GM12865 (cell line): ENCODE data around the gene AREL1.
"Not testable (repeated sequence)": the region's sequence is repeated elsewhere in the genome, so short reads cannot be mapped to it uniquely, and the experiment has no call there.

Source experiments
- DNase-seq: peaks from one replicate; pipeline ENCODE4 v3.0.0; 2010; ENCODE audit warnings: low read depth
- H3K4me3 ChIP-seq: 2 replicates; pipeline ENCODE4 v1.5.1; 2011; ENCODE audit warnings: mild to moderate bottlenecking, low read depth, low read length, control low read depth
- TF ChIP-seq, protein P1 (sequence below): IDR thresholded peaks from 2 replicates; pipeline ENCODE4 v1.5.1; 2011; ENCODE audit warnings: low read length, control low read depth, low read depth, inconsistent platforms; ENCODE audit not compliant: insufficient read depth; ENCODE audit errors: missing control alignments

The AREL1 gene, protein sequence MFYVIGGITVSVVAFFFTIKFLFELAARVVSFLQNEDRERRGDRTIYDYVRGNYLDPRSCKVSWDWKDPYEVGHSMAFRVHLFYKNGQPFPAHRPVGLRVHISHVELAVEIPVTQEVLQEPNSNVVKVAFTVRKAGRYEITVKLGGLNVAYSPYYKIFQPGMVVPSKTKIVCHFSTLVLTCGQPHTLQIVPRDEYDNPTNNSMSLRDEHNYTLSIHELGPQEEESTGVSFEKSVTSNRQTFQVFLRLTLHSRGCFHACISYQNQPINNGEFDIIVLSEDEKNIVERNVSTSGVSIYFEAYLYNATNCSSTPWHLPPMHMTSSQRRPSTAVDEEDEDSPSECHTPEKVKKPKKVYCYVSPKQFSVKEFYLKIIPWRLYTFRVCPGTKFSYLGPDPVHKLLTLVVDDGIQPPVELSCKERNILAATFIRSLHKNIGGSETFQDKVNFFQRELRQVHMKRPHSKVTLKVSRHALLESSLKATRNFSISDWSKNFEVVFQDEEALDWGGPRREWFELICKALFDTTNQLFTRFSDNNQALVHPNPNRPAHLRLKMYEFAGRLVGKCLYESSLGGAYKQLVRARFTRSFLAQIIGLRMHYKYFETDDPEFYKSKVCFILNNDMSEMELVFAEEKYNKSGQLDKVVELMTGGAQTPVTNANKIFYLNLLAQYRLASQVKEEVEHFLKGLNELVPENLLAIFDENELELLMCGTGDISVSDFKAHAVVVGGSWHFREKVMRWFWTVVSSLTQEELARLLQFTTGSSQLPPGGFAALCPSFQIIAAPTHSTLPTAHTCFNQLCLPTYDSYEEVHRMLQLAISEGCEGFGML

DNA sequence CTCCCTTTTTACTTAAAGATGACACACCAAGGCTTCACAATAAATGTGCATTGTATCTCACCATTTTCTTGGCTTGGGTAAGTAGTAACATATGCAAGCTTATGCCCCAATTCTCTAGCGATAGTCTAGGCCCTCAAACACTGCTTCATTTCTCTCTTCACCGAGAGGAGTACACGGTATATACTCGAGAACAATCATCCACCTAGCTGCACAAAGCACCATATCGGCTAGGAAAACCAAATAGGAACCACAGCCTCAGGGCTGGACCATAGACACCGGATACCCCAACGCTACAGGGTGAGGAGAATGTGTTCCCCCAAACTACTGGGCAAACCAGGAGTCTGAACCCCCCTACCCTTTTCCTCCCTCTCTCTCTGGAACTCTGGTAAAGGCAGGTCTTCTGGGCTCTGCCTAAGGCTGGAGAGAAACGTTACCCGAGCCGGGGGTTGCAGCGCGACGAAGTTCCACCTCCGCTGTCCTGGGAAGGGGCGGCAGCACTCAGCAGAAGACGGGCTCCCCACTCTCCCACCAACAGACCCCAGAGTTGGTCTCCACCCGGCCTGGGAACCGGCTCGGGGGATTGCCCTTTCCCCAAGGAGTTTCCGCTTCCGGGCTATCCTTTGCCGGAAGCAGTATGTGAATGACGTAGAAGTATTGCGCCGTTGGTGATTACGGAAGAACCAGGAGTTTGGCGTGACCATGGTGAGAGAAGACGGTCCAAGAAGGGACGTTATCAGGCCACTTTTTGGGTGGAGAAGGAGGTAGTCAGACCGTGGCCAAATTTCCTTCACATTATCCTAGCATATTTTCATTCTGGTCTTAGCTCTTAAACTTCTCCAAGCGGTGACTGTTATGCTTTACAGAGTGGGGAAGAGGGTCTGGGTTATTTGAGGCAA is at the start of gene AREL1, which contains the start of gene FCF1:
Gene AREL1, minus strand, starts transcription at position 582 of the 896 bp plus-strand sequence. CDS start 27,465 bp downstream, outside the sequence.
Gene FCF1, plus strand, starts transcription at position 646 of the 896 bp plus-strand sequence. Its CDS starts 54 bp downstream, at position 700.
- peak within 1 kb of the TSS; percentile 89 for H3K4me3 ChIP-seq
- TF ChIP-seq, protein P1, sequence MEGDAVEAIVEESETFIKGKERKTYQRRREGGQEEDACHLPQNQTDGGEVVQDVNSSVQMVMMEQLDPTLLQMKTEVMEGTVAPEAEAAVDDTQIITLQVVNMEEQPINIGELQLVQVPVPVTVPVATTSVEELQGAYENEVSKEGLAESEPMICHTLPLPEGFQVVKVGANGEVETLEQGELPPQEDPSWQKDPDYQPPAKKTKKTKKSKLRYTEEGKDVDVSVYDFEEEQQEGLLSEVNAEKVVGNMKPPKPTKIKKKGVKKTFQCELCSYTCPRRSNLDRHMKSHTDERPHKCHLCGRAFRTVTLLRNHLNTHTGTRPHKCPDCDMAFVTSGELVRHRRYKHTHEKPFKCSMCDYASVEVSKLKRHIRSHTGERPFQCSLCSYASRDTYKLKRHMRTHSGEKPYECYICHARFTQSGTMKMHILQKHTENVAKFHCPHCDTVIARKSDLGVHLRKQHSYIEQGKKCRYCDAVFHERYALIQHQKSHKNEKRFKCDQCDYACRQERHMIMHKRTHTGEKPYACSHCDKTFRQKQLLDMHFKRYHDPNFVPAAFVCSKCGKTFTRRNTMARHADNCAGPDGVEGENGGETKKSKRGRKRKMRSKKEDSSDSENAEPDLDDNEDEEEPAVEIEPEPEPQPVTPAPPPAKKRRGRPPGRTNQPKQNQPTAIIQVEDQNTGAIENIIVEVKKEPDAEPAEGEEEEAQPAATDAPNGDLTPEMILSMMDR: no peak
- peak; percentile 87 for DNase-seq

DNA sequence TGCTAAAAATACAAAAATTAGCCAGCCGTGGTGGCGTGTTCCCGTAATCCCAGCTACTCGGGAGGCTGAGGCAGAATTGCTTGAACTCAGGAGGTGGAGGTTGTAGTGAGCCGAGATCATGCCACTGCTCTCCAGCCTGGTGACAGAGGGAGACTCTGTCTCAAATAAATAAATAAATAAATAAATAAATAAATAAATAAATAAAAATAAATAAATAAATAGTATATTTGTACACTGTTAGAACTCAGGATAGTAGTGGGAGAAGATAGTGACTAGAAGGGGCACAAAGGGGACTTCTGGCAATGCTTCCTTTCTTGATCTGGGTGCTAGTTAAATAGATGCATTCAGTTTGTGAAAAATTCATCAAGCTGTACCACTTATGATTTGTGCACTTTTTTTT is 45.6 kb upstream of the AREL1 start:
- DNase-seq: not testable (repeated sequence)

DNA sequence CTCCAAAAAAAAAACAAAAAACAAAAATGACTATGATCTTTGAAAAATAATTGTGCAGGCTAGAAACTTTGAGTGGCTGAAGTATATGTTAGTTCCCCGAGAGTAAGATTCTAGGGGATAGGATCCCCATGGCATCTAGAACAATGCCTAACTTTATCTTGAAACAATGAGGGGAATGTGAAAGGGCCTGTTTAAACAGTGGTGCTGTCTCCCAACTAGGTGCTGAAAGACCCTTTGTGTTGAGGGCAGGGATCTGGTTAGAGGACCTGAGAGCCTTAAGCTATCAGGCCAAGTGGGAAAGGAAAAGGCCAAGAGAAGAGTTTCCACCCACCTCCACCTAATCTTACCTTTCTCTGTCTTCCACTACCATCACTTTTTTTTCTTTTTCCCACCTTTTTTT is 43.4 kb upstream of the AREL1 start:
- H3K4me3 ChIP-seq: no peak overlapping the region
- TF ChIP-seq, protein P1: no peak
- DNase-seq: no peak

More for the DNA sequence above, 45.6 kb upstream of the AREL1 start:
- H3K4me3 ChIP-seq: not testable (repeated sequence)

DNA sequence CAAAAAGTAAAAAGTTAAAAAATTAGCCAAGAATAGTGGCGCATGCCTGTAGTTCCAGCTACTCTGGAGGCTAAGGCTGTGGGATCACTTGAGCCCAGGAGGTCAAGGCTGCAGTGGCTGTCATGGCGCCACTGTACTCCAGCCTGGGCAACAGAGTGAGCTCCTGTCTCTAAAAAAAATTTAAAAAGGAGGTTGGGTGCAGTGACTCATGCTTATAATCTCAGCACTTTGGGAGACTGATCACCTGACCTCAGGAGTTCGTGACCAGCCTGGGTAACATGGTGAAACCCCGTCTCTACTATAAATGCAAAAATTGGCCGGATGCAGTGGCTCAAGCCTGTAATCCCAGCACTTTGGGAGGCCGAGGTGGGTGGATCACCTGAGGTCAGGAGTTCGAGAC is 42.0 kb upstream of the AREL1 start:
- DNase-seq: no peak
- no peak overlapping the region for H3K4me3 ChIP-seq
- TF ChIP-seq, protein P1: no peak

DNA sequence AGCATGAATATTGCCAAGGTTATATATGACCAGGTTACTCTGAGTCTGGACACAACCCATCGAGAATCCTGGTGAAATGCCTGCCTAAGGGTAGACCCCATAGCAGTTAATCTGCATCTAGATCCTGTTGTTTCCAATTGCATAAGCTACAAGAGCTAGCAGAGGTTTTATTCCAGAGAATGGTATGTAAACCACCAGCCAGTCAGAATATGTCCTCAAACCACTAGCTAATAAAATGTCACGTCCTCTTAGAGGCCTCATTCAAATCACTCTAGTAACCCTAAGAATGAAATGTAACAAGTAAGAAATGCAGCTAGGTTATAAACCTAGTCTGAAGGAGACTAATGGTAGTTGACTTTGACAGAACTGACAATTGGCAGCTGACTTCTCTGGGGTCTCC is 41.3 kb upstream of the AREL1 start:
- no peak for DNase-seq
- no peak overlapping the region for H3K4me3 ChIP-seq
- TF ChIP-seq, protein P1: no peak

DNA sequence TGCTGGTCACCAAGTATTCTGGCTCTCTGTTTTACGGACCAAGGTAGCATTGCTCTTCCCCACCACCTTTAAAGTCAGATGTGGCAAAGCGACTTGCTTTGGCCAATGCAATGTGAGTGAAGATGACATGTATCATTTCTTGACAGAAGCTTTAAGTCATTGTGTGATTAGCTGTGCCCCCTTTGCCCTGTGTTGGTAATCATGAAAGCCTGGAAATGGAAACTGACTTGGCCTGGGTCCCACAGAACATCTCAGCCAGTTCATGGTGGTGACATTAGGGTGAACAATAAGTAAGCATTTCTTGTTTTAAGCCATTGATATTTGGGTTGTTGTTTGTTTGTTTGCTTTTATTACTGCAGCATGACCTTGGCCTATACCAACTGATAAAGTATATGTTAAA is 34.4 kb upstream of the AREL1 start:
- no peak for DNase-seq
- H3K4me3 ChIP-seq: no peak overlapping the region
- TF ChIP-seq, protein P1: no peak
